Esophagus muscularis mucosa (tissue), 4 donors: ENCODE measurements around the gene POLR3GL.
"Not testable (repeated sequence)": the region's sequence is repeated elsewhere in the genome, so short reads cannot be mapped to it uniquely, and the experiment has no call there.

Experiments
- CTCF ChIP-seq, 3 experiments: fragments of 200-600 bp in 2 of 3; fragments of 450-650 bp in 1 of 3; sonication (generic) in 2 of 3; IDR thresholded peaks; one replicate each; pipeline ENCODE4 v1.5.1; 2017 to 2019; ENCODE audit warnings: antibody characterized with exemption in 3 of 3, mild to moderate bottlenecking in 2 of 3, moderate library complexity in 1 of 3
- EP300 ChIP-seq: sonication (generic); formaldehyde crosslinking; IDR thresholded peaks from one replicate; pipeline ENCODE4 v1.6.1; 2017; ENCODE audit warnings: antibody characterized with exemption
- POLR2A ChIP-seq: fragments of 450-650 bp; IDR thresholded peaks from one replicate; pipeline ENCODE4 v1.6.1; 2017; ENCODE audit warnings: antibody characterized with exemption, moderate library complexity, mild to moderate bottlenecking, low read depth
- POLR2AphosphoS5 ChIP-seq, 2 donors: sonication (generic); formaldehyde crosslinking; IDR thresholded peaks; one replicate each; pipeline ENCODE4 v1.6.1; 2017; ENCODE audit warnings: antibody characterized with exemption in 2 of 2

GRCh38 chr1:146025787-146026495 lies 61.5 kb downstream of the POLR3GL start:
- not testable (repeated sequence) for TF ChIP-seq EP300; CTCF (IDR thresholded peaks at IDR 0.05); POLR2AphosphoS5 (IDR thresholded peaks at IDR 0.05); POLR2A
